GM19238 (cell line): ENCODE measurements around the gene SLC22A23.
"Not testable (repeated sequence)": the region's sequence is repeated elsewhere in the genome, so short reads cannot be mapped to it uniquely, and the experiment has no call there.

Experiments
- DNase-seq: peaks from one replicate; pipeline ENCODE4 v3.0.0; 2011; ENCODE audit warnings: low spot score; ENCODE audit not compliant: insufficient read length

Gene SLC22A23

DNA sequence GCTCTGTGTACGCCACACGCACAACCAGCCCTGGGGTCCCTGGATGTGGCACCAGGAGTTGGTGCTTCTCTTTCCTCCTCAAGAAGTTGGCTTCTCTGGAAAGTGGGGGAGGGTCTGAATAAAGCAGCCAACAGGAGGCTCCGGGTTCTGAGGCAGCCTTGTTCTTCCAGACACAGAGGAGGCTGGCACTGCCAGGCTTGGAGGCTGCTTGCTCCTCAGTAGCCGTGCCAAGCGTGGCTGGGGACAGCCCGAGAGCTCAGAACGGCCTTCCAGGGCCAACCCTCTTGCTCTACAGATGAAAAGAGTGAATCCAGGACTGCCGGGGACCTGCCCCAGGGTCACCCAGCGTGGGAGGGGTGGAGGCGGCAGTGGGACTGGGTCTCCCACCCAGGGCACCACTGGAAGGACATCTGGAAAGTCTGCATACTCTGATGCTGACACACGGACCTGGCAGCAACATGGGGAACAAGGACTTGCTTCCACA, 70.4 kb downstream of the SLC22A23 start:
- no peak for DNase-seq

DNA sequence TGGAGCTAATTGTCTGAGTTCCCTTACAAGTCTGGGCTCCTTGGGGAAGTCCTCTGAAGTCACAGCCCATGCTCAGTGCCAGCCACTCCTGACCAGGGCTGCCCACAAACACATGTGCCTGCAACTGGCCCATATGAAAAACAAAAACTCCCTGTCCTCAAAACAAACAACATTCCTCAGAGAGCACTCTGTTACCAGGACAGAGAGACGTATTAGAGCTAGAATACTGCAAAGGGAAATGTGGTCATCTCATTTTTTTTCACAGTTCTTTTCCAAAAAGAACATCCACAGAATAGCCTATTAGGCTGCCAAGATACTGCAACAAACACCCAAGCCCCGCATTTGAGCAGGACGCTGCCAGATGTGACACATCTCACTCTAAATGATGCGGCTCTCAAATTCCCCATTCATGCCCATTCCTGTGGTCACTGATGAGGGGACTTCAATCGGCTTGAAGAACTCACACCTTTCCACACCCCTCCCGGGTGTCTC, 71.1 kb downstream of the SLC22A23 start:
- DNase-seq: no peak

- DNase-seq: not testable (repeated sequence)
These were observed 71.7 kb downstream of the SLC22A23 start for GRCh38 chr6:3385181-3385580.

DNA sequence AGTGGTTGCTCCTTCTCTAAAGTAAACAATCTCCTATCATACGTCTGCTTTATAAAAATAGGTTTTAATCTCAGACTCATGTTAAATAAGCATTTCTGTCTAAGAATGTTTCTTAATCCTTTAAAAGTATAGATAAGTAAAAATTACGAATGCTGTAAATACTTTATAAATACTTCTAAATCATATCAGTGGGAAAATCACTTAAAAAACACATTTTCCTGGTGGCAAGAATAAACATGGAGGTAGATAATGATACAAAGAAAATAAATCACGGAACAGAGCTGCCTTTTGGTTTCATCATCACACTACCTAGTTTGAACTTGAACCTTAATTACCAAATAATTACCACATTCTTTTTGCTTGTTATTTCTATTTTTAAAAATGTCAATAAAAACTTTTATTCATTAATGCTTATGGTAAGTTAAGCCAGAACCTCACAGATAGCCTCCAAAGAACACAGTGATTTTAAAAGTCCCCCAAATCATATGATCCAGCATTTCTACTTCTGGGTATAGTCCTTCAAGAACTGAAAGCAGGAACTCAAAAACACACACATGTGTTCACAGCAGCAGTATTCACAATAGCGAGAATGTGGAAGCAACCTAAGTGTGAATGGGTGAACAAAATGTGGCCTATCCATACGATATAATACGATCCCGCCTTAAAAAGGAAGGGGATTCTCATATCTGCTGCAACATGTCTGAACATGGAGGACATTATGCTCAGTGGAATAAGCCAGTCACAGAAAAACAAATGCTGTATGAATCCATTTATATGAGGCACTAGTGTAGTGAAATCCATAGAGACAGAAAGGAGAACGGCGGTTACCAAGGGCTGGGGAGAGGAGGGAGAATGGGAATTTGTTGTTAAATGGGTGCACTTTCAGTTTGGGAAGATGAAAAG, 72.4 kb downstream of the SLC22A23 start:
- no peak for DNase-seq

- DNase-seq: no peak
These were observed 73.3 kb downstream of the SLC22A23 start for GRCh38 chr6:3383525-3383924.

GRCh38 chr6:3382326-3383279, 74.2 kb downstream of the SLC22A23 start:
- no peak for DNase-seq

DNA sequence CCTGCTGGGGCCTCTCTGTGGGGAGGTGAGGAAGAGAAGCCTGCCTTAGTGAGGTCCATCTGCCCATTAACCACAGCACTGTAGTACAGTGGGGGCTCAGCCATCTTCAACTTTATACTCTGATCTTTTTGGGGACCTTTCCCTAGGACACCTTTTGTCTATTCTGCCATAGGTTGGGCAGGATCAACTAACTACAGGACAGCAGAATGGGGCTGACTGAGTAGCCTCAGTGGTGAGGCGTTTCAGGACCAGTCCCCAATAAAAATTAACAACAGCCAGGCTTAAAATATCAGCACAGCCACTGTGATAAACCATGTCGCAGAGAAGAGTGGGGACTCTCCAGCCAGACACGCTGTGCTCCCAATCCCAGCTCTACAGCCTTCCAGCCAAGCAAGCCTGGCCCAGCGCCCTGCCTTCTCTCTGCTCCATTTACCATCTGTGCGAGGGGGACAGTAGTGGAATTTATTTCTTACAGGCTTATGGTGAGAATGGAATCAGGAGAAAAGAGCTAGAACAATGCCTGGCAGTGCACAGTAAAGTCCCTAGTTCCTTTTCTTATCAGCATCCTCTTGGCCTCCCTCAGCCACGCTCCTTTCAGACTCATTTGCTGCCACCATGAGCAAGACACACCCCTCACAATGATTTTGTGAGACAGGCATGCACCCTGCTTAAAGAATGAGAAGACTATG, 75.5 kb downstream of the SLC22A23 start:
- DNase-seq: no peak

DNA sequence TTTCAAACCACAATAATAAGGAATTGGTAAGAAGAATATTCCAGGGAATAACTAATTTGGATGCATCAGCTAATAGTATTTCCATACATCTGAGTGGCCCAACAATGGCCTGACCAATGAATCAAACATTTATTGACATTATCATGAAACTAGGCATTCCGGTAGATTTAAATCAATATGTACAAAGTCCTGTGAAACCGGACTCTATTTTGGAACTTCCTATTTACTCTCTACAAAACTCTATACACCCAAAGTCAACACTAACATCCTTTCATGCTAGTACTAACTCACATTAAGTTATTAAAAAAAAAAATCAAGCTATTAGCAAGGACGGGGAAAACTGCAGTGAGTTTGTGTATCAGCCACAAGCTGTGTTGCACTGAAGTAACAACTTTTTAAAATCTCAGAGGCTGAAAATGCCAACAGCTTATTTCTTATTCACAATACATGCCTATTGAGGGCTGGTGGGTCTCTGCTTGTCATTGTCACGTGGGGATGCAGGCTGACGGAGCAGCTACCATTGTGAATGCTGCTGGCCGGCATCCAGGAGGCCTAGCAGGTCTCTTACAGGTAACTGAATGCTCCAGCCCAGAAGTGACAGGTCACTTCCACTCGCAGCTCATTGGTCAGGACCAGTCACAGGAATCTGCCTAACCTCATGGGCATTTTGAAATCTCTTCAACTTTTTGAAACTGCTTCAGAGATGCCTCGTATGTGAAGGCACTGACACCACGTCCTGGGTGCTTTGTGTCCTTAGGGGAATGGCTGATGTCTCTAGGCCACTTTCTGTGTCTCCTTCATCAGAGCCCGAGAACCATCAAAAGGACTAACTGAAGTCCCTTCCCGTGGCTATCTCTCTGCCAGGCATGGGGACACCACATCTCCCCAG, 76.3 kb downstream of the SLC22A23 start:
- DNase-seq: no peak

GRCh38 chr6:3379482-3380060, 77.3 kb downstream of the SLC22A23 start:
- DNase-seq: no peak

DNA sequence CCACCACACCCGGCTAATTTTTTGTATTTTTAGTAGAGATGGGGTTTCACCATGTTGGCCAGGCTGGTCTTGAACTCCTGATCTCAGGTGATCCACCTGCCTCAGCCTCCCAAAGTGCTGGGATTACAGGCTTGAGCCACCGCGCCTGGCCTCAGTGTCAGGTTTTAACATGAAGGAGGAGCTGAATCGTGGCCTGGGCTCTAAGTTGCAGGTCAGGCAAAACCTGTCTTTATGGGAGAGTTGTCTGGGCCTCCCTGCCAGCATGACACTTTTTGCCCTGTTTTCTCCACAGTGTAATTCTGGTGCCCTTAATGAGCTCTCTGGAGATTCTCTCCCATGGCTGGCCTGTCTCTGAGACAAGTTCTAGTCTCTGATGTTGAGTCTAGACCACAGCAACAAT, 78.0 kb downstream of the SLC22A23 start:
- DNase-seq: not testable (repeated sequence)

DNA sequence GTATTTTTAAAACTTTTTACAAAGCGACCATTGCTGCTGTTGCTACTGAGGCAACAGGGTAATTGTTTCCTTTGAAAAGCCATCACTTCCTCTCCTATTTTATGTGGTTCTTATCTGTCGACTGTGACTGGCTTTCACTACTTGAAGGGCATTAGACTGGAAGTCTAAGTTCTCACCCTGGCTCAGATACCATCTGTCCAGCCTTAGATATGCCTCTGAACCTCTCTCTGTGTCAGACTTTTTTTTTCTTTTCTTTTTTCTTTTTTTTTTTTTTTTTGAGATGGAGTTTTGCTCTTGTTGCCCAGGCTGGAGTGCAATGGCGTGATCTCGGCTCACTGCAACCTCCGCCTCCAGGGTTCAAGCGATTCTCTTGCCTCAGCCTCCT, 78.5 kb downstream of the SLC22A23 start:
- DNase-seq: not testable (repeated sequence)

DNA sequence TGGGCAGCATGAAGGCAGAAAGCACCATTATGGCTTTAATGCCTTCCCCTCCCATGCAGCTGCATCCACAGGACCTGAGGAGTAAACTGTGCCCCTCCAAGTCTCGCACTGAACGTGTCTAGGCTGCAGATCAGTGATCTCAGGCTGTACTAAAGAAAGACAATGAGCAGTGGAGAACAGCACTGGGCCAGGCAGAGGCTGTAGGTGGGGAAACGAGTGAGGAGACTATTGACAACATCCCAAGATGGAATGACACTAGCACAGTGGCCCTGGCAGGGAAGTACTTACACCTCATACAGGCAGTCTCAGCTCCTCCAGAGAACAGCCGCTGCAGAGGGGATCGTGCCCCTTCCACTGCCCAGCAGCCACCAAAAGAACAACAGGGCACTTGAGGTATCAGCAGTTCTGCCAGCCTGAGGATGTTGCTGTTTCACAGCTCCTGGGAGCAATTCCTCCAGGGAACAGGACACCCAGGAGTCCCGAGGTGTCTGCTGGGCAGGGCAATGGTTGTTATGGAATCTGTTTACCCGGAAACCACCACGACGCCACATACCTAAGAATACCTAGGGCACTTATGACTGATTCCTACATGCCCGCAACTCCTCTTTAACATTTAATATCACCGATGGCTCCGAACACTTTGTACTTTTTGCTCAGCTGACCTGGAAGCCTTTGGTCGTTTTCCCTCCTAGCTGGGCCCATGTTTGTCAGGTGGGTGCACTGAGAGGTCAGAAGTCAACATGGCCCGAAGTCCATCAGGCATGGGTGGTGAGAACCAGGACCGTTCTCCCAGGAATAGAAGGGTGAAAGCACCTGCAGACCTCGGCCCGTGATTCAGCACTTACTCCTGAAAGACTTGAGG, 79.1 kb downstream of the SLC22A23 start:
- no peak for DNase-seq

DNA sequence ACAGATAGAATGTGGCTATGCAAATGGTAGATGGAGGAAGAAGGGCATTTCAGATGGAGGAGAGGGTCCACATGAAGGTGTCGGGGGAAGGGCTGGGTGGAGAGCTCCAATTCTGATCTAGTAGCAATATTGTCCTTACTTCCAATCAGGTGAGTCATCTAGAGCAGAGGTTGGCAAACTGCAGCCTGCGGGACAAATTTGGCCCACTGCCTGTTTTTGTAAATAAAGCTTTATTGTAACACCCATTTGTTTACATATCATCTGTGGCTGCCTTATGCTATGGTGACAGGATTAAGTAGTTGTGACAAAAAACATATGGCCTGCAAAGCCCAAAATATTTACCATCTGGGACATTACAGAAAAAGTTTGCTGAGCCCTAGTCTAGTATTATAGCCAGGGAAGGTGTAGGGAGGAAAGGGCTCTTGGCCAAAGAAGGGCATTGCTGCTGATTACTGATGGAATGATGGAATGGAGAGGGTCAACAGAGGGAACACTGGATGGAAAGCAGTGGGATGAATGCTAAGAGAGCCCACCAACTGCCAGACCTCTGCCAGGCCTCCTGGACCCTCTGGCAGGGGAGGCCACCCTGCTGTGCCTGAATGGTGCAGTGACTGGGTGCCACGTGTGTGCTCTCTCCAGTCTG, 79.8 kb downstream of the SLC22A23 start:
- DNase-seq: no peak

DNA sequence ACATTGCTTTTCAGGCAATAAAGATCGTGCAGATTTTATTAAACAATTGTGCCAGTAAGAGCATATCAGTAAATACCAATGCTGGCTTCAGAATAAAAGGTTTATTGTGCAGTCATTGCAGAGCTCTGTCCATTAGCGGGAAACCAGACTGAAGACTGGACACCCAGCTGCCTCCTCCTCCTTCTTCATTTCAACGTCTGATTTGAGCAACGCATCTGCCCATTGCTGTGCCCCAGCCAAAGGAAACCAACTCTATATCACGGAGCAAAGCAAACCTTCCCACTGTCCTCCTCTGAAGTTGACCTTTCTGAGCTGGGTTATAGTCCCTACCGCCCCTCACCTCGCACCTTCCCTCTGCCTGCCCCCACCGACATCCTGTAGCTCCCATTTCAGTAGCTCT, 80.8 kb downstream of the SLC22A23 start:
- no peak for DNase-seq

GRCh38 chr6:3373597-3374203, 83.2 kb downstream of the SLC22A23 start:
- DNase-seq: no peak

GRCh38 chr6:3372912-3373554, 83.8 kb downstream of the SLC22A23 start:
- no peak for DNase-seq

DNA sequence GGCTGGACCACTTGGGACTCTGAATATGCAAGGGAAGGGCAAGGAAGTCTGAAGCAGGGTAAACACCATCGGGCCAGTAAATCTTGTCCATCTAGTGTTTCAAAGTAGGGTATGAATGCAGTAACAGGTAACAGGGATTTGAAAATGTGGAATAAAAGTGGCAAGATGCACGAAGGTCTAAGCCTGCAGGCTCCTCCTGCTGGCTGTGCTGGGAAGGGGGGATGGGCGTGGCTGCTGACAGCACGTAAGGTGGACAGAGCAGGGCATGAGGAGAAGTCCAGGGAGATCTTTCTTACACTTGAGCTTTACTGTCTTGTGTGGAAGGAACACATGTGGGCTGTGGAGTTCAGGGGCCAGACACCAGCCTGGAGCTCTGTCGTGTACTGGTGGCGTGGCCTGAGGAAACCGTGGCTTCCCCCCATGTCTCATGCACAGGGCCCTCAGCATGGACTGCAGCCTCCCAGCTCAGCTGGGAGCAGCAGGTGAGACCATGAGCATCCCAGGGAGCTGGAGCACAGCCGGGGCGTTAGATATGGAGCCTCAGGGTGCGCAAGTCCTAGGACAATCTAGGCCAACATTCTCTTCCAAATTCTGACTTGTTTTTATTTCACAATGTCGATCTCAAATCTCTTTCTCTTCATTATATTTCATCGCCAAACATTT, 84.5 kb downstream of the SLC22A23 start:
- no peak for DNase-seq
